K562 (cell line): Measurements from ENCODE around the gene SLC17A9. TPM values are rescaled to one million over a fixed set of nuclear protein-coding genes. Genes with fewer than 3 reads are reported as not detected.
A peak's percentile ranks its signal among the peaks of the same experiment; 100 is the strongest.

Experiments used
- ATAC-seq: fragments of 200-7000 bp; cut with Tn5 transposase; 3 replicates; pipeline ENCODE4 v1.9.1; 2020; ENCODE audit warnings: moderate library complexity
- BruUV-seq: library from RNA; stranded (reverse); fragments of 400-500 nt; replicated peaks from 2 replicates; lab custom pipeline; 2021; lab: Mats Ljungman, UMichigan
- CTCF ChIA-PET: fragments of 300-600 bp; formaldehyde crosslinking; extraction: SDS; loops from one replicate; lab custom pipeline; 2021; ENCODE audit warnings: low intra/inter-chr PET ratio; lab: Yijun Ruan, JAX
- POLR2A ChIA-PET: fragments of 300-600, 350-650 bp; sonication (Branson Sonifier 250); formaldehyde crosslinking; extraction: SDS; loops from one replicate; lab custom pipeline; 2021; ENCODE audit warnings: antibody characterized with exemption, inconsistent platforms; lab: Yijun Ruan, JAX
- DNase-seq, 4 experiments: peaks; one replicate each; pipeline versions ENCODE4 v3.0.0 to v3.0.0-alpha.2; 2011 to 2018; ENCODE audit warnings: low spot score in 3 of 4, mixed read lengths in 3 of 4; ENCODE audit errors: extremely low read depth in 1 of 4
- FAIRE-seq: peaks from 2 replicates; lab custom pipeline; 2011; peaks lifted over from hg19 to GRCh38; lab: Jason Lieb, UNC
- H2AFZ ChIP-seq: 2 replicates; pipeline ENCODE4 v1.6.0; 2011; ENCODE audit warnings: low read depth, low read length, control low read depth, inconsistent platforms
- H3K27ac ChIP-seq: fragments of 200-600 bp; 3 replicates; pipeline ENCODE4 v1.8.0; 2011; ENCODE audit warnings: low read depth, mild to moderate bottlenecking, control low read depth, inconsistent platforms, low read length, moderate library complexity, mixed read lengths; ENCODE audit errors: extremely low read depth
- H3K27me3 ChIP-seq, 2 experiments: fragments of 300-600 bp in 1 of 2; 2 replicates in 1 of 2; 3 replicates in 1 of 2; pipeline versions ENCODE4 v1.6.0 to v1.8.0; 2011; ENCODE audit warnings: inconsistent platforms in 2 of 2, low read length in 2 of 2, mild to moderate bottlenecking in 1 of 2, mixed read lengths in 1 of 2, moderate library complexity in 1 of 2; ENCODE audit not compliant: control insufficient read depth in 2 of 2, insufficient read depth in 2 of 2
- H3K36me3 ChIP-seq: fragments of 300-600 bp; 3 replicates; pipeline ENCODE4 v1.8.0; 2011; ENCODE audit warnings: mild to moderate bottlenecking, low read length, inconsistent platforms; ENCODE audit not compliant: control insufficient read depth, insufficient read depth
- H3K4me1 ChIP-seq, 2 experiments: fragments of 200-600 bp in 1 of 2; replicated peaks in 1 of 2; 2 replicates in 1 of 2; 3 replicates in 1 of 2; pipeline versions ENCODE4 v1.5.1 to v1.8.0; 2011; ENCODE audit warnings: inconsistent platforms in 2 of 2, low read length in 2 of 2, mild to moderate bottlenecking in 1 of 2, mixed read lengths in 1 of 2, moderate library complexity in 1 of 2; ENCODE audit not compliant: control insufficient read depth in 2 of 2, insufficient read depth in 2 of 2
- H3K4me2 ChIP-seq: 2 replicates; pipeline ENCODE4 v1.6.1; 2011; ENCODE audit warnings: low read length, control low read depth, inconsistent platforms, mixed read lengths; ENCODE audit not compliant: insufficient read depth
- H3K4me3 ChIP-seq: fragments of 200-600 bp; sonication (generic), shearing (Covaris generic); 2 replicates; pipeline ENCODE4 v1.5.1; 2016; ENCODE audit warnings: control low read depth, inconsistent platforms
- H3K79me2 ChIP-seq: fragments of 200-600 bp; 3 replicates; pipeline ENCODE4 v1.8.0; 2011; ENCODE audit warnings: low read length, inconsistent platforms; ENCODE audit not compliant: control insufficient read depth, insufficient read depth
- H3K9ac ChIP-seq, 2 experiments: 2 replicates each; pipeline versions ENCODE4 v1.6.0 to v1.6.1; 2011; ENCODE audit warnings: low read depth in 2 of 2, low read length in 2 of 2, control low read depth in 1 of 2, inconsistent platforms in 1 of 2, mild to moderate bottlenecking in 1 of 2, mixed read lengths in 1 of 2; ENCODE audit not compliant: insufficient read depth in 1 of 2
- H3K9me1 ChIP-seq: one replicate; pipeline ENCODE4 v1.6.0; 2011; ENCODE audit warnings: inconsistent platforms, mild to moderate bottlenecking, low read length, moderate library complexity; ENCODE audit not compliant: control insufficient read depth, insufficient read depth
- H3K9me3 ChIP-seq: replicated peaks from 2 replicates; pipeline ENCODE4 v1.5.1; 2011; ENCODE audit warnings: low read depth, low read length, inconsistent platforms; ENCODE audit not compliant: control insufficient read depth, insufficient read depth
- H4K20me1 ChIP-seq: replicated peaks from 2 replicates; pipeline ENCODE4 v1.6.1; 2011; ENCODE audit warnings: low read length, inconsistent platforms, mixed read lengths; ENCODE audit not compliant: control insufficient read depth, insufficient read depth
- MAFK ChIP-seq: IDR thresholded peaks from 2 replicates; pipeline ENCODE4 v1.6.1; 2011; ENCODE audit warnings: low read length, improper control_type of control experiment
- RAD21 ChIP-seq, 2 experiments: fragments of 250-450 bp in 1 of 2; fragments of 450-650 bp in 1 of 2; sonication (Bioruptor Pico) in 1 of 2; formaldehyde crosslinking in 1 of 2; IDR thresholded peaks in 1 of 2; conservative IDR thresholded peaks in 1 of 2; 2 replicates each; pipeline versions ENCODE4 v1.4.0 to v1.8.0; 2020 to 2022; ENCODE audit warnings: mild to moderate bottlenecking in 2 of 2, moderate library complexity in 1 of 2
- YY1 ChIP-seq, 3 experiments: IDR thresholded peaks; 2 replicates each; pipeline ENCODE4 v1.6.1; 2011; ENCODE audit warnings: low read length in 2 of 3, mild to moderate bottlenecking in 2 of 3, moderate library complexity in 2 of 3, borderline replicate concordance in 1 of 3, control low read depth in 1 of 3, low read depth in 1 of 3; ENCODE audit not compliant: insufficient read depth in 3 of 3, insufficient replicate concordance in 2 of 3, control insufficient read depth in 1 of 3, insufficient read length in 1 of 3; ENCODE audit errors: extremely low read depth in 1 of 3
- ZBTB33 ChIP-seq: sonication (generic); formaldehyde crosslinking; IDR thresholded peaks from 2 replicates; pipeline ENCODE4 v1.8.1; 2023; ENCODE audit warnings: mild to moderate bottlenecking, missing genetic modification reagents
- ZNF316 ChIP-seq: fragments of 450-650 bp; IDR thresholded peaks from 2 replicates; pipeline ENCODE4 v1.6.1; 2016
- ZNF644 ChIP-seq: fragments of 200-800 bp; sonication (Bioruptor generic); IDR thresholded peaks from 2 replicates; pipeline ENCODE4 v1.6.1; 2016; ENCODE audit warnings: low read depth, missing genetic modification characterization, missing compliant biosample characterization
- WGBS: fragments of 100-300 bp; shearing (Covaris generic); methylation state at CpG from one replicate; pipeline ENCODE4 v1.1.6; 2016; ENCODE audit warnings: low coverage, mixed read lengths; ENCODE audit not compliant: insufficient coverage; ENCODE audit errors: missing lambda C conversion rate; 5-methylcytosine and 5-hydroxymethylcytosine counted together
- in situ Hi-C: fragments of 300-500 bp; cut with MboI; formaldehyde crosslinking; loops from 4 replicates; pipeline ENCODE4 v1.15.0; 2018; ENCODE audit warnings: inconsistent platforms, mixed read lengths
- intact Hi-C: fragments of 100-400 bp; cut with micrococcal nuclease; formaldehyde crosslinking; loops from 2 replicates; pipeline ENCODE4 v1.14.2; 2022
- polyA plus RNA-seq, 8 experiments: library from polyadenylated mRNA; depleted of rRNA in 4 of 8; stranded (reverse) in 5 of 8; unstranded in 3 of 8; fragments of >200 nt; fragmentation: Nextera tagmentation in 2 of 8; fragmentation: Illumina TruSeq in 1 of 8; extraction: Ambion mirVana in 2 of 8; extraction: Trizol in 1 of 8; gene quantifications; 2 replicates each; pipeline versions ENCODE4 v1.2.1 to v1.2.3, GENCODE V29; 2011 to 2014; ENCODE audit warnings: inconsistent platforms in 1 of 8, missing spikeins in 1 of 8
- total RNA-seq, 7 experiments: library from RNA; depleted of rRNA in 6 of 7; stranded (reverse); fragments of >200 nt in 6 of 7; fragmentation: Illumina TruSeq in 2 of 7; extraction: Trizol in 2 of 7; gene quantifications; 2 replicates each; pipeline versions ENCODE4 v1.2.1 to v1.2.3, GENCODE V29; 2011 to 2021; ENCODE audit warnings: low replicate concordance in 1 of 7
- TF ChIP-seq, protein P1 (sequence below), 2 experiments: fragments of 450-650 bp; formaldehyde crosslinking in 1 of 2; IDR thresholded peaks; 2 replicates each; pipeline versions ENCODE4 v1.4.0 to v1.6.1; 2014 to 2020; ENCODE audit warnings: mild to moderate bottlenecking in 2 of 2, borderline replicate concordance in 1 of 2, low read depth in 1 of 2
- TF ChIP-seq, protein P2 (sequence below): fragments of 450-650 bp; IDR thresholded peaks from 2 replicates; pipeline ENCODE4 v1.6.1; 2016

The SLC17A9 gene
- total and polyA plus RNA-seq, 9 of the 15 experiments (the other 6 are each of a cell fraction or from before 2014, with no cell fraction given): 0.04 to 0.31 TPM; not detected in 7

GRCh38 chr20:62921119-62921687 lies 31.3 kb upstream of the SLC17A9 start:
- H3K9me3 ChIP-seq: no peaks in the 10 kb centered on the region
- BruUV-seq: no TSS peak
- ChIA-PET POLR2A (interaction anchor here (0.6 to 3.1 kb wide), 2 partner anchors 14 to 334 kb away, joined by 3 to 14 read pairs; no protein-coding TSS in a partner anchor), CTCF (interaction anchor here (0.7 kb wide), 1 partner anchor 43 kb away, joined by 4 read pairs; no protein-coding TSS in a partner anchor)
- H3K9me1 ChIP-seq: peaks cover 18% of the 10 kb centered on the region
- peaks cover 35 to 49% of the 10 kb centered on the region in 2 experiments; a peak in 4 of 5 replicates for H3K4me1 ChIP-seq
- H4K20me1 ChIP-seq: peaks cover 83% of the 10 kb centered on the region
- H2AFZ ChIP-seq: no peak overlapping the region
- H3K9ac ChIP-seq: no peak overlapping the region; a peak in 1 of 4 replicates
- ATAC-seq (peak; percentile 85), FAIRE-seq (peak; percentile 86), DNase-seq (peak; percentile 43 to 79 (median 56))
- H3K36me3 ChIP-seq: peaks cover 19% of the 10 kb centered on the region; the same call in 2 of the 3 replicates
- H3K27me3 ChIP-seq: no peaks in the 10 kb centered on the region
- no peak overlapping the region for H3K4me3 ChIP-seq
- peak overlapping the region; percentile 19; the same call in 1 of the 2 replicates for H3K4me2 ChIP-seq
- intact Hi-C loops (no loop called here), in situ Hi-C loops (no loop called here)
- 35% methylated on average over 8 of the region's 8 CpGs for WGBS
- peaks cover 100% of the 10 kb centered on the region for H3K79me2 ChIP-seq
- H3K27ac ChIP-seq: no peak overlapping the region
- peak; percentile 64 for TF ChIP-seq MAFK
- TF ChIP-seq, protein P1, sequence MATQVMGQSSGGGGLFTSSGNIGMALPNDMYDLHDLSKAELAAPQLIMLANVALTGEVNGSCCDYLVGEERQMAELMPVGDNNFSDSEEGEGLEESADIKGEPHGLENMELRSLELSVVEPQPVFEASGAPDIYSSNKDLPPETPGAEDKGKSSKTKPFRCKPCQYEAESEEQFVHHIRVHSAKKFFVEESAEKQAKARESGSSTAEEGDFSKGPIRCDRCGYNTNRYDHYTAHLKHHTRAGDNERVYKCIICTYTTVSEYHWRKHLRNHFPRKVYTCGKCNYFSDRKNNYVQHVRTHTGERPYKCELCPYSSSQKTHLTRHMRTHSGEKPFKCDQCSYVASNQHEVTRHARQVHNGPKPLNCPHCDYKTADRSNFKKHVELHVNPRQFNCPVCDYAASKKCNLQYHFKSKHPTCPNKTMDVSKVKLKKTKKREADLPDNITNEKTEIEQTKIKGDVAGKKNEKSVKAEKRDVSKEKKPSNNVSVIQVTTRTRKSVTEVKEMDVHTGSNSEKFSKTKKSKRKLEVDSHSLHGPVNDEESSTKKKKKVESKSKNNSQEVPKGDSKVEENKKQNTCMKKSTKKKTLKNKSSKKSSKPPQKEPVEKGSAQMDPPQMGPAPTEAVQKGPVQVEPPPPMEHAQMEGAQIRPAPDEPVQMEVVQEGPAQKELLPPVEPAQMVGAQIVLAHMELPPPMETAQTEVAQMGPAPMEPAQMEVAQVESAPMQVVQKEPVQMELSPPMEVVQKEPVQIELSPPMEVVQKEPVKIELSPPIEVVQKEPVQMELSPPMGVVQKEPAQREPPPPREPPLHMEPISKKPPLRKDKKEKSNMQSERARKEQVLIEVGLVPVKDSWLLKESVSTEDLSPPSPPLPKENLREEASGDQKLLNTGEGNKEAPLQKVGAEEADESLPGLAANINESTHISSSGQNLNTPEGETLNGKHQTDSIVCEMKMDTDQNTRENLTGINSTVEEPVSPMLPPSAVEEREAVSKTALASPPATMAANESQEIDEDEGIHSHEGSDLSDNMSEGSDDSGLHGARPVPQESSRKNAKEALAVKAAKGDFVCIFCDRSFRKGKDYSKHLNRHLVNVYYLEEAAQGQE (IDR thresholded peaks at IDR 0.05; ENCODE audit: borderline replicate concordance): peak; percentile 93
- TF ChIP-seq, protein P1 (CRISPR knock-in tag; IDR thresholded peaks at IDR 0.05; ENCODE audit: low read depth): no peak
- TF ChIP-seq YY1 (IDR thresholded peaks at IDR 0.05; ENCODE audit: borderline replicate concordance in 1 of 3, control insufficient read depth in 1 of 3, extremely low read depth in 1 of 3, insufficient read depth in 3 of 3, insufficient read length in 1 of 3, insufficient replicate concordance in 2 of 3, low read depth in 1 of 3, low read length in 2 of 3): peak in 1 of 3 experiments; percentile 17
- peak; percentile 91 for TF ChIP-seq ZBTB33 (CRISPR knock-in tag)
- no peak for TF ChIP-seq ZNF644
- peak; percentile 93 for TF ChIP-seq ZNF316
- peak in 1 of 2 experiments; percentile 41; a peak in 1 of 4 replicates for TF ChIP-seq RAD21 (CRISPR knock-in tag; conservative IDR thresholded peaks at IDR 0.05 in 1 of 2, IDR thresholded peaks at IDR 0.05 in 1 of 2)
- TF ChIP-seq, protein P2, sequence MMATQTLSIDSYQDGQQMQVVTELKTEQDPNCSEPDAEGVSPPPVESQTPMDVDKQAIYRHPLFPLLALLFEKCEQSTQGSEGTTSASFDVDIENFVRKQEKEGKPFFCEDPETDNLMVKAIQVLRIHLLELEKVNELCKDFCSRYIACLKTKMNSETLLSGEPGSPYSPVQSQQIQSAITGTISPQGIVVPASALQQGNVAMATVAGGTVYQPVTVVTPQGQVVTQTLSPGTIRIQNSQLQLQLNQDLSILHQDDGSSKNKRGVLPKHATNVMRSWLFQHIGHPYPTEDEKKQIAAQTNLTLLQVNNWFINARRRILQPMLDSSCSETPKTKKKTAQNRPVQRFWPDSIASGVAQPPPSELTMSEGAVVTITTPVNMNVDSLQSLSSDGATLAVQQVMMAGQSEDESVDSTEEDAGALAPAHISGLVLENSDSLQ: peak; percentile 62
